PFSK-1 (cell line): ENCODE data around the gene ADAT3.

Experiments
- FOXP2 ChIP-seq: optimal IDR thresholded peaks from 2 replicates; pipeline ENCODE3; 2011; ENCODE audit warnings: borderline replicate concordance, control low read depth, inconsistent platforms; ENCODE audit not compliant: insufficient read depth; ENCODE audit errors: extremely low read length, extremely low read depth
- POLR2AphosphoS5 ChIP-seq: IDR thresholded peaks from 2 replicates; pipeline ENCODE4 v1.6.1; 2012; ENCODE audit warnings: low read depth, mild to moderate bottlenecking, control low read depth, low read length, moderate library complexity
- SIN3A ChIP-seq: IDR thresholded peaks from 2 replicates; pipeline ENCODE4 v1.6.1; 2012; ENCODE audit warnings: mild to moderate bottlenecking, low read length, moderate library complexity, borderline replicate concordance; ENCODE audit not compliant: insufficient read depth
- TAF1 ChIP-seq: IDR thresholded peaks from 2 replicates; pipeline ENCODE4 v1.6.1; 2012; ENCODE audit warnings: low read length, control low read depth, borderline replicate concordance; ENCODE audit not compliant: insufficient read depth
- TF ChIP-seq, protein P1 (sequence below), 2 experiments: IDR thresholded peaks; 2 replicates each; pipeline versions ENCODE4 v1.6.1 to v1.8.0; 2011 to 2012; ENCODE audit warnings: low read depth in 2 of 2, low read length in 2 of 2, control low read depth in 1 of 2, inconsistent platforms in 1 of 2, mild to moderate bottlenecking in 1 of 2, moderate library complexity in 1 of 2; ENCODE audit not compliant: insufficient read depth in 1 of 2

Gene ADAT3

GRCh38 chr19:1959928-1960589 is 54.9 kb downstream of the ADAT3 start:
- TF ChIP-seq FOXP2: no peak
- TF ChIP-seq TAF1: no peak

- TF ChIP-seq SIN3A: no peak
- TF ChIP-seq FOXP2: no peak
- no peak for TF ChIP-seq POLR2AphosphoS5
- TF ChIP-seq, protein P1, sequence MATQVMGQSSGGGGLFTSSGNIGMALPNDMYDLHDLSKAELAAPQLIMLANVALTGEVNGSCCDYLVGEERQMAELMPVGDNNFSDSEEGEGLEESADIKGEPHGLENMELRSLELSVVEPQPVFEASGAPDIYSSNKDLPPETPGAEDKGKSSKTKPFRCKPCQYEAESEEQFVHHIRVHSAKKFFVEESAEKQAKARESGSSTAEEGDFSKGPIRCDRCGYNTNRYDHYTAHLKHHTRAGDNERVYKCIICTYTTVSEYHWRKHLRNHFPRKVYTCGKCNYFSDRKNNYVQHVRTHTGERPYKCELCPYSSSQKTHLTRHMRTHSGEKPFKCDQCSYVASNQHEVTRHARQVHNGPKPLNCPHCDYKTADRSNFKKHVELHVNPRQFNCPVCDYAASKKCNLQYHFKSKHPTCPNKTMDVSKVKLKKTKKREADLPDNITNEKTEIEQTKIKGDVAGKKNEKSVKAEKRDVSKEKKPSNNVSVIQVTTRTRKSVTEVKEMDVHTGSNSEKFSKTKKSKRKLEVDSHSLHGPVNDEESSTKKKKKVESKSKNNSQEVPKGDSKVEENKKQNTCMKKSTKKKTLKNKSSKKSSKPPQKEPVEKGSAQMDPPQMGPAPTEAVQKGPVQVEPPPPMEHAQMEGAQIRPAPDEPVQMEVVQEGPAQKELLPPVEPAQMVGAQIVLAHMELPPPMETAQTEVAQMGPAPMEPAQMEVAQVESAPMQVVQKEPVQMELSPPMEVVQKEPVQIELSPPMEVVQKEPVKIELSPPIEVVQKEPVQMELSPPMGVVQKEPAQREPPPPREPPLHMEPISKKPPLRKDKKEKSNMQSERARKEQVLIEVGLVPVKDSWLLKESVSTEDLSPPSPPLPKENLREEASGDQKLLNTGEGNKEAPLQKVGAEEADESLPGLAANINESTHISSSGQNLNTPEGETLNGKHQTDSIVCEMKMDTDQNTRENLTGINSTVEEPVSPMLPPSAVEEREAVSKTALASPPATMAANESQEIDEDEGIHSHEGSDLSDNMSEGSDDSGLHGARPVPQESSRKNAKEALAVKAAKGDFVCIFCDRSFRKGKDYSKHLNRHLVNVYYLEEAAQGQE (IDR thresholded peaks at IDR 0.05; ENCODE audit: insufficient read depth in 1 of 2, low read depth in 2 of 2, low read length in 2 of 2): no peak
- no peak for TF ChIP-seq TAF1
These were observed 56.0 kb downstream of the ADAT3 start for GRCh38 chr19:1961000-1961883.

DNA sequence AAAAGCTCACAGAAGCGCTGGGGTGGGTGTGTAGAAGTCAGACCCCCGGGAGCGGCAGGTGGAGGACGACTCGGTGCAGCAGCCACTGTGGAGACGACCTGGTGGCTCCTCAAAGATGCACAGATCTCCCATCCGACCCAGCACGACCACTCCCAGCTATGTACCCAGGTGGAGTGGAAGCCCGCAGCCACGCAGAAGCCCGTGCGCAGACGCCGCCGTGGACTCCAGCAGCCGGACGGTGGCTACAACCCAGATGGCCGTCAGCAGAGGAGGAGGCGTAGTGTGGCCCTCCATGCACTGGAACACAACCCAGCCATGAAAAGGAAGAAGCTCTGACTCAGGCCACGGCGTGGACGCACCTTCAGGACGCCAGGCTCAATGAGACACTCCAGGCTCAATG is 57.5 kb downstream of the ADAT3 start:
- TF ChIP-seq SIN3A (no peak), TAF1 (no peak), POLR2AphosphoS5 (no peak), FOXP2 (no peak)
- TF ChIP-seq, protein P1 (IDR thresholded peaks at IDR 0.05; ENCODE audit: insufficient read depth in 1 of 2, low read depth in 2 of 2, low read length in 2 of 2): no peak
